HepG2 (cell line): ENCODE results near the gene NOX3. TPM values are rescaled to one million over a fixed set of nuclear protein-coding genes. Genes with fewer than 3 reads are reported as not detected.

Experiments
- ARNT ChIP-seq: fragments of 450-650 bp; IDR thresholded peaks from 2 replicates; pipeline ENCODE4 v1.6.1; 2017
- FOXJ3 ChIP-seq: sonication (generic); formaldehyde crosslinking; IDR thresholded peaks from 2 replicates; pipeline ENCODE4 v1.4.0; 2020; ENCODE audit warnings: missing genetic modification reagents, mild to moderate bottlenecking, borderline replicate concordance
- GFI1 ChIP-seq: sonication (generic); formaldehyde crosslinking; IDR thresholded peaks from 2 replicates; pipeline ENCODE4 v1.5.0; 2020; ENCODE audit warnings: missing genetic modification reagents, mild to moderate bottlenecking, borderline replicate concordance
- KDM3A ChIP-seq: IDR thresholded peaks from 2 replicates; pipeline ENCODE4 v1.6.1; 2018; ENCODE audit warnings: low read depth, missing compliant biosample characterization
- NFIB ChIP-seq: sonication (generic); formaldehyde crosslinking; IDR thresholded peaks from 2 replicates; pipeline ENCODE4 v1.9.0; 2021; ENCODE audit warnings: missing genetic modification reagents, mild to moderate bottlenecking, borderline replicate concordance
- NFIC ChIP-seq: IDR thresholded peaks from 2 replicates; pipeline ENCODE4 v1.6.1; 2012; ENCODE audit warnings: mild to moderate bottlenecking, low read length, inconsistent platforms
- PAX8 ChIP-seq: sonication (generic); formaldehyde crosslinking; IDR thresholded peaks from 2 replicates; pipeline ENCODE4 v1.8.0; 2022; ENCODE audit warnings: mild to moderate bottlenecking, missing genetic modification reagents, borderline replicate concordance
- POGZ ChIP-seq: sonication (generic); formaldehyde crosslinking; IDR thresholded peaks from 2 replicates; pipeline ENCODE4 v1.4.0; 2020; ENCODE audit warnings: mild to moderate bottlenecking, missing genetic modification reagents
- SALL1 ChIP-seq: sonication (generic); formaldehyde crosslinking; IDR thresholded peaks from 2 replicates; pipeline ENCODE4 v1.8.0; 2022; ENCODE audit warnings: mild to moderate bottlenecking, missing genetic modification reagents
- SIX4 ChIP-seq: sonication (generic); formaldehyde crosslinking; IDR thresholded peaks from 2 replicates; pipeline ENCODE4 v1.4.0; 2020; ENCODE audit warnings: missing genetic modification reagents
- SOX5 ChIP-seq: IDR thresholded peaks from 2 replicates; pipeline ENCODE4 v1.6.1; 2016; ENCODE audit warnings: borderline replicate concordance
- SOX6 ChIP-seq, 2 experiments: fragments of 450-650 bp in 1 of 2; sonication (generic) in 1 of 2; formaldehyde crosslinking in 1 of 2; IDR thresholded peaks; 2 replicates each; pipeline versions ENCODE4 v1.4.0 to v1.6.1; 2017 to 2020; ENCODE audit warnings: antibody characterized with exemption in 1 of 2, mild to moderate bottlenecking in 1 of 2, missing genetic modification reagents in 1 of 2
- ZBTB3 ChIP-seq: sonication (generic); formaldehyde crosslinking; IDR thresholded peaks from 2 replicates; pipeline ENCODE4 v1.4.0; 2020; ENCODE audit warnings: low read depth, mild to moderate bottlenecking, moderate library complexity, missing genetic modification reagents, borderline replicate concordance
- ZBTB7B ChIP-seq: sonication (generic); formaldehyde crosslinking; IDR thresholded peaks from 2 replicates; pipeline ENCODE4 v1.4.0; 2020; ENCODE audit warnings: missing genetic modification reagents
- ZMYM4 ChIP-seq: sonication (generic); formaldehyde crosslinking; IDR thresholded peaks from 2 replicates; pipeline ENCODE4 v1.8.1; 2023; ENCODE audit warnings: mild to moderate bottlenecking, missing genetic modification reagents
- ZNF331 ChIP-seq: sonication (generic); formaldehyde crosslinking; IDR thresholded peaks from 2 replicates; pipeline ENCODE4 v1.4.0; 2020; ENCODE audit warnings: missing genetic modification reagents
- ZNF430 ChIP-seq: sonication (generic); formaldehyde crosslinking; IDR thresholded peaks from 2 replicates; pipeline ENCODE4 v1.9.0; 2021; ENCODE audit warnings: mild to moderate bottlenecking, missing genetic modification reagents
- ZNF652 ChIP-seq: IDR thresholded peaks from 2 replicates; pipeline ENCODE4 v1.6.1; 2016; ENCODE audit warnings: low read depth, borderline replicate concordance
- ZNF749 ChIP-seq: sonication (generic); formaldehyde crosslinking; IDR thresholded peaks from 2 replicates; pipeline ENCODE4 v1.8.0; 2022; ENCODE audit warnings: mild to moderate bottlenecking, missing genetic modification reagents, moderate library complexity, borderline replicate concordance
- ZNF75D ChIP-seq: sonication (generic); formaldehyde crosslinking; IDR thresholded peaks from 2 replicates; pipeline ENCODE4 v1.8.1; 2023; ENCODE audit warnings: missing genetic modification reagents, mild to moderate bottlenecking, borderline replicate concordance
- ZNF777 ChIP-seq: sonication (generic); formaldehyde crosslinking; IDR thresholded peaks from 2 replicates; pipeline ENCODE4 v1.4.0; 2020; ENCODE audit warnings: missing genetic modification reagents
- polyA plus RNA-seq, 8 experiments: library from polyadenylated mRNA; depleted of rRNA in 3 of 8; stranded (reverse) in 7 of 8; unstranded in 1 of 8; fragments of >200 nt; fragmentation: Illumina TruSeq in 4 of 8; extraction: Trizol in 4 of 8; gene quantifications; 2 replicates each; pipeline versions ENCODE4 v1.2.1 to v1.2.3, GENCODE V29; 2011 to 2016; ENCODE audit warnings: low read depth in 4 of 8, missing spikeins in 1 of 8, mixed read lengths in 1 of 8; ENCODE audit not compliant: insufficient read depth in 1 of 8
- total RNA-seq, 5 experiments: library from RNA; depleted of rRNA; stranded (reverse); fragments of >200 nt; fragmentation: Illumina TruSeq; extraction: Trizol; gene quantifications; 2 replicates each; pipeline ENCODE4 v1.2.3, GENCODE V29; 2016; ENCODE audit warnings: low read depth in 1 of 5
- TF ChIP-seq, protein P1 (sequence below): IDR thresholded peaks from 2 replicates; pipeline ENCODE4 v1.6.1; 2016; ENCODE audit warnings: low read depth
- TF ChIP-seq, protein P2 (sequence below): sonication (generic); formaldehyde crosslinking; conservative IDR thresholded peaks from 2 replicates; pipeline ENCODE4 v1.4.0; 2020; ENCODE audit warnings: mild to moderate bottlenecking, missing genetic modification reagents, moderate library complexity
- TF ChIP-seq, protein P3 (sequence below): sonication (generic); formaldehyde crosslinking; IDR thresholded peaks from 2 replicates; pipeline ENCODE4 v1.4.0; 2020; ENCODE audit warnings: missing genetic modification reagents

Gene NOX3
- total and polyA plus RNA-seq, 2 of the 13 experiments (the other 11 are each of a cell fraction or from before 2014, with no cell fraction given), result 0.09 to 0.18 TPM

DNA sequence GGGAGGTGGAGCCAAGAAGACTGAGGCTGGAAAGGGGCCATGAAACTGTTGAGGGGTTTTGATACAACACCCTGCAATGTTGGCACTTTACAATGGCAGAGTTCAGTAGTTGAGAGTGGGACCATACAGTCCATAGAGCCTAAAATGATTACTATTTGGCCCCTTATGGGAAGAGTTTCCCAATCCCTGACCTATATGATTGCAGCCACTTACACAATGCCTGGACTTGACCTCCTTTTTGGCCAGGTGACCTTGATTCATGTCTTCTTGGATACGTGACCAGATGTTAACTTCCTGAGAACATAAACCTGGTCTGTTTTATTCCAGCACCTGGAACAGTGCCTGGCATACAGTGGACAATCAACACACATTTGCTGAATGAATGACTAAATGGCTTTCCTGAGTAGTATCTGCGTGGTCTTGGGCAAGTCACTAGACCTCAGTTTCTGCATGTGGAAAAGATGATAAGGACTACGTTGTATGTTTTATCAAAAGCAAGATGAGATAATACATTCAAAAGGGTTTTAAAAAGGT lies 58.4 kb downstream of the NOX3 start (continued):
- TF ChIP-seq, protein P1, sequence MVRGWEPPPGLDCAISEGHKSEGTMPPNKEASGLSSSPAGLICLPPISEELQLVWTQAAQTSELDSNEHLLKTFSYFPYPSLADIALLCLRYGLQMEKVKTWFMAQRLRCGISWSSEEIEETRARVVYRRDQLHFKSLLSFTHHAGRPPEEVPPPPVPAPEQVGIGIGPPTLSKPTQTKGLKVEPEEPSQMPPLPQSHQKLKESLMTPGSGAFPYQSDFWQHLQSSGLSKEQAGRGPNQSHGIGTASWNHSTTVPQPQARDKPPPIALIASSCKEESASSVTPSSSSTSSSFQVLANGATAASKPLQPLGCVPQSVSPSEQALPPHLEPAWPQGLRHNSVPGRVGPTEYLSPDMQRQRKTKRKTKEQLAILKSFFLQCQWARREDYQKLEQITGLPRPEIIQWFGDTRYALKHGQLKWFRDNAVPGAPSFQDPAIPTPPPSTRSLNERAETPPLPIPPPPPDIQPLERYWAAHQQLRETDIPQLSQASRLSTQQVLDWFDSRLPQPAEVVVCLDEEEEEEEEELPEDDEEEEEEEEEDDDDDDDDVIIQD (CRISPR knock-in tag), result 0 out of 2 replicates have a peak, but pooled peaks have one; percentile 5
- TF ChIP-seq ZNF331 (CRISPR knock-in tag) (no peak), PAX8 (CRISPR knock-in tag) (no peak), SOX5 (CRISPR knock-in tag) (0 out of 2 replicates have a peak, but pooled peaks have one; percentile 7), ZBTB7B (CRISPR knock-in tag) (no peak), ZNF777 (CRISPR knock-in tag) (no peak), ZNF430 (0 out of 2 replicates have a peak, but pooled peaks have one; percentile 28), ZNF652 (CRISPR knock-in tag) (no peak), NFIC (no peak), FOXJ3 (CRISPR knock-in tag) (peak; percentile 4; the same call in 1 of the 2 replicates), ZMYM4 (CRISPR knock-in tag) (peak; percentile 18; the same call in 1 of the 2 replicates), NFIB (no peak), POGZ (0 out of 2 replicates have a peak, but pooled peaks have one; percentile 53), SALL1 (CRISPR knock-in tag) (peak; percentile 19; the same call in 1 of the 2 replicates), ZNF75D (CRISPR knock-in tag) (no peak), ZNF749 (no peak), GFI1 (CRISPR knock-in tag) (no peak), SOX6 (IDR thresholded peaks at IDR 0.05) (no peak), SOX6 (CRISPR knock-in tag; IDR thresholded peaks at IDR 0.05) (0 out of 2 replicates have a peak, but pooled peaks have one; percentile 14), SIX4 (CRISPR knock-in tag) (no peak), KDM3A (no peak), ZBTB3 (CRISPR knock-in tag) (no peak), ARNT (no peak)
- TF ChIP-seq, protein P2, sequence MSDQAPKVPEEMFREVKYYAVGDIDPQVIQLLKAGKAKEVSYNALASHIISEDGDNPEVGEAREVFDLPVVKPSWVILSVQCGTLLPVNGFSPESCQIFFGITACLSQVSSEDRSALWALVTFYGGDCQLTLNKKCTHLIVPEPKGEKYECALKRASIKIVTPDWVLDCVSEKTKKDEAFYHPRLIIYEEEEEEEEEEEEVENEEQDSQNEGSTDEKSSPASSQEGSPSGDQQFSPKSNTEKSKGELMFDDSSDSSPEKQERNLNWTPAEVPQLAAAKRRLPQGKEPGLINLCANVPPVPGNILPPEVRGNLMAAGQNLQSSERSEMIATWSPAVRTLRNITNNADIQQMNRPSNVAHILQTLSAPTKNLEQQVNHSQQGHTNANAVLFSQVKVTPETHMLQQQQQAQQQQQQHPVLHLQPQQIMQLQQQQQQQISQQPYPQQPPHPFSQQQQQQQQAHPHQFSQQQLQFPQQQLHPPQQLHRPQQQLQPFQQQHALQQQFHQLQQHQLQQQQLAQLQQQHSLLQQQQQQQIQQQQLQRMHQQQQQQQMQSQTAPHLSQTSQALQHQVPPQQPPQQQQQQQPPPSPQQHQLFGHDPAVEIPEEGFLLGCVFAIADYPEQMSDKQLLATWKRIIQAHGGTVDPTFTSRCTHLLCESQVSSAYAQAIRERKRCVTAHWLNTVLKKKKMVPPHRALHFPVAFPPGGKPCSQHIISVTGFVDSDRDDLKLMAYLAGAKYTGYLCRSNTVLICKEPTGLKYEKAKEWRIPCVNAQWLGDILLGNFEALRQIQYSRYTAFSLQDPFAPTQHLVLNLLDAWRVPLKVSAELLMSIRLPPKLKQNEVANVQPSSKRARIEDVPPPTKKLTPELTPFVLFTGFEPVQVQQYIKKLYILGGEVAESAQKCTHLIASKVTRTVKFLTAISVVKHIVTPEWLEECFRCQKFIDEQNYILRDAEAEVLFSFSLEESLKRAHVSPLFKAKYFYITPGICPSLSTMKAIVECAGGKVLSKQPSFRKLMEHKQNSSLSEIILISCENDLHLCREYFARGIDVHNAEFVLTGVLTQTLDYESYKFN (CRISPR knock-in tag), result 0 out of 2 replicates have a peak, but pooled peaks have one; percentile 12
- TF ChIP-seq, protein P3, sequence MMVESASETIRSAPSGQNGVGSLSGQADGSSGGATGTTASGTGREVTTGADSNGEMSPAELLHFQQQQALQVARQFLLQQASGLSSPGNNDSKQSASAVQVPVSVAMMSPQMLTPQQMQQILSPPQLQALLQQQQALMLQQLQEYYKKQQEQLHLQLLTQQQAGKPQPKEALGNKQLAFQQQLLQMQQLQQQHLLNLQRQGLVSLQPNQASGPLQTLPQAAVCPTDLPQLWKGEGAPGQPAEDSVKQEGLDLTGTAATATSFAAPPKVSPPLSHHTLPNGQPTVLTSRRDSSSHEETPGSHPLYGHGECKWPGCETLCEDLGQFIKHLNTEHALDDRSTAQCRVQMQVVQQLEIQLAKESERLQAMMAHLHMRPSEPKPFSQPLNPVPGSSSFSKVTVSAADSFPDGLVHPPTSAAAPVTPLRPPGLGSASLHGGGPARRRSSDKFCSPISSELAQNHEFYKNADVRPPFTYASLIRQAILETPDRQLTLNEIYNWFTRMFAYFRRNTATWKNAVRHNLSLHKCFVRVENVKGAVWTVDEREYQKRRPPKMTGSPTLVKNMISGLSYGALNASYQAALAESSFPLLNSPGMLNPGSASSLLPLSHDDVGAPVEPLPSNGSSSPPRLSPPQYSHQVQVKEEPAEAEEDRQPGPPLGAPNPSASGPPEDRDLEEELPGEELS (CRISPR knock-in tag), result no peak
